ENCODE data around the gene C9orf153.

DNA sequence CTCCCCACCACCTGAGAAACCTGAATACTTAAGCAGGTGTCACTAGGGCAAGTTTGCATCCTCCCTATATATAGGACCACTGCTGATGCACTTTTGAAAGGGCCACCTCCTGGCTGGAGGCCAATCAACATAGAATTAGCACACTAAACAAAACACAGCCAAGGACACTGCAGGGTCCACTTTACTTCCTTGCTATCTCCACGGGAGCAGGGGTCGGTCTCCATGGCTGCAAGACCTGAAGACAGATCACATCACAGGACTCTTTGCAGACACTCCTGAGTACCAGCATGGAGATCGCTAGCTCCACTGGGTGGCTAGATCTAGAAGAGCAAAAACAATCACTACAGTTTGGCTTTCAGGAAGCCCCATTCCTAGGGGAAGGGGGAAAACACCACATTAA is 72.3 kb downstream of the C9orf153 start:
- TF ChIP-seq, protein P1, sequence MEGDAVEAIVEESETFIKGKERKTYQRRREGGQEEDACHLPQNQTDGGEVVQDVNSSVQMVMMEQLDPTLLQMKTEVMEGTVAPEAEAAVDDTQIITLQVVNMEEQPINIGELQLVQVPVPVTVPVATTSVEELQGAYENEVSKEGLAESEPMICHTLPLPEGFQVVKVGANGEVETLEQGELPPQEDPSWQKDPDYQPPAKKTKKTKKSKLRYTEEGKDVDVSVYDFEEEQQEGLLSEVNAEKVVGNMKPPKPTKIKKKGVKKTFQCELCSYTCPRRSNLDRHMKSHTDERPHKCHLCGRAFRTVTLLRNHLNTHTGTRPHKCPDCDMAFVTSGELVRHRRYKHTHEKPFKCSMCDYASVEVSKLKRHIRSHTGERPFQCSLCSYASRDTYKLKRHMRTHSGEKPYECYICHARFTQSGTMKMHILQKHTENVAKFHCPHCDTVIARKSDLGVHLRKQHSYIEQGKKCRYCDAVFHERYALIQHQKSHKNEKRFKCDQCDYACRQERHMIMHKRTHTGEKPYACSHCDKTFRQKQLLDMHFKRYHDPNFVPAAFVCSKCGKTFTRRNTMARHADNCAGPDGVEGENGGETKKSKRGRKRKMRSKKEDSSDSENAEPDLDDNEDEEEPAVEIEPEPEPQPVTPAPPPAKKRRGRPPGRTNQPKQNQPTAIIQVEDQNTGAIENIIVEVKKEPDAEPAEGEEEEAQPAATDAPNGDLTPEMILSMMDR (IDR thresholded peaks at IDR 0.05), result no peak
- TF ChIP-seq POLR2A (IDR thresholded peaks at IDR 0.05), result no peak

All from heart left ventricle (tissue), 13 donors.